T1000 (cell line): ENCODE results near the gene ZNF862.

Experiments
- DNase-seq: peaks from one replicate; lab custom pipeline; 2025; ENCODE audit warnings: mixed read lengths; lab: John Stamatoyannopoulos, UW

Gene ZNF862

GRCh38 chr7:149811221-149811620 lies 27.0 kb upstream of the ZNF862 start:
- no peak for DNase-seq

- no peak for DNase-seq
Measured at GRCh38 chr7:149811831-149812490, 26.2 kb upstream of the ZNF862 start.

- no peak for DNase-seq
Measured at GRCh38 chr7:149813254-149814035, 24.7 kb upstream of the ZNF862 start.

GRCh38 chr7:149814494-149814893 lies 23.7 kb upstream of the ZNF862 start:
- DNase-seq: no peak

- no peak for DNase-seq
Measured at GRCh38 chr7:149815121-149815520, 23.1 kb upstream of the ZNF862 start.

- no peak for DNase-seq
Measured at GRCh38 chr7:149815661-149816266, 22.4 kb upstream of the ZNF862 start.

GRCh38 chr7:149816267-149816751 lies 21.9 kb upstream of the ZNF862 start:
- no peak for DNase-seq

GRCh38 chr7:149816794-149817193 lies 21.4 kb upstream of the ZNF862 start:
- DNase-seq: no peak

GRCh38 chr7:149817301-149817771 lies 20.8 kb upstream of the ZNF862 start:
- no peak for DNase-seq

GRCh38 chr7:149817836-149818535 lies 20.2 kb upstream of the ZNF862 start:
- no peak for DNase-seq

- no peak for DNase-seq
Measured at GRCh38 chr7:149818536-149818840, 19.7 kb upstream of the ZNF862 start.

GRCh38 chr7:149819141-149819960 lies 18.8 kb upstream of the ZNF862 start:
- no peak for DNase-seq

GRCh38 chr7:149819961-149820340 lies 18.2 kb upstream of the ZNF862 start:
- no peak for DNase-seq

GRCh38 chr7:149820622-149821190 lies 17.5 kb upstream of the ZNF862 start:
- no peak for DNase-seq

- DNase-seq: no peak
Measured at GRCh38 chr7:149821191-149822148, 16.7 kb upstream of the ZNF862 start.

GRCh38 chr7:149822353-149822943 lies 15.7 kb upstream of the ZNF862 start:
- no peak for DNase-seq

- DNase-seq: no peak
Measured at GRCh38 chr7:149823191-149823630, 15.0 kb upstream of the ZNF862 start.

GRCh38 chr7:149823631-149824199 lies 14.5 kb upstream of the ZNF862 start:
- no peak for DNase-seq

GRCh38 chr7:149824301-149824741 lies 13.9 kb upstream of the ZNF862 start:
- DNase-seq: no peak
